ENCODE results near the gene FARSB. TPM values are rescaled to one million over a fixed set of nuclear protein-coding genes. Genes with fewer than 3 reads are reported as not detected.

FARSB gene
- total RNA-seq, 6 experiments from 2014 or later: 6.2 to 14.2 (median 9.0) TPM

DNA sequence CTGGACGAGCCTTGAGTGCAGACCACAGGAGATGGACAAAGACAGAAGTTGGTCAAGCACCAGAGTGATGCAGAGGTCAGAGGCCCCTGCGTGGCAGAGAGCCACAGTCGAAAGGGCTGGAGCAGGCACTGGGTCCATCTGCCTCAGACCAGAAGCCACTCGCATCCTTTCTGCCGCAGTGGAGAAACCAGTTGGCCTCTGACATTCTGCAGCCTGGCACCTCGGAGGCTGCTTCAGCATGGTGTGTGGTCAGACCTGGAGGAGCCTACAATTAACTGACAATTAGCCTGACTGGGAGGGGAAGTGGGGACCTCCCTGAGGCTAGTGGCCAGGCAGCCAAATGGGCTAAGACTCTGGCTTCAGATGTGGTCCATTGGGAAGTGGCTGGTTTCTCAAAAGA is 120.4 kb downstream of the FARSB start:
- no peak for TF ChIP-seq POLR2A (IDR thresholded peaks at IDR 0.05)
- no peak for TF ChIP-seq CTCF (IDR thresholded peaks at IDR 0.05)
- Histone ChIP-seq H3K4me3 (no peak overlapping the region), H3K9me3 (no peaks in the 10 kb centered on the region), H3K27me3 (no peaks in the 10 kb centered on the region), H3K27ac (no peak overlapping the region), H3K36me3 (no peaks in the 10 kb centered on the region), H3K4me1 (no peaks in the 10 kb centered on the region)
- 80% methylated on average over 1 of the region's 6 CpGs for WGBS (ENCODE audit: insufficient coverage, low coverage, low lambda C conversion rate, missing lambda C conversion rate)
- intact Hi-C loops (cut with DNase I): no loop called here
- ATAC-seq (no peak), DNase-seq (no peak)

DNA sequence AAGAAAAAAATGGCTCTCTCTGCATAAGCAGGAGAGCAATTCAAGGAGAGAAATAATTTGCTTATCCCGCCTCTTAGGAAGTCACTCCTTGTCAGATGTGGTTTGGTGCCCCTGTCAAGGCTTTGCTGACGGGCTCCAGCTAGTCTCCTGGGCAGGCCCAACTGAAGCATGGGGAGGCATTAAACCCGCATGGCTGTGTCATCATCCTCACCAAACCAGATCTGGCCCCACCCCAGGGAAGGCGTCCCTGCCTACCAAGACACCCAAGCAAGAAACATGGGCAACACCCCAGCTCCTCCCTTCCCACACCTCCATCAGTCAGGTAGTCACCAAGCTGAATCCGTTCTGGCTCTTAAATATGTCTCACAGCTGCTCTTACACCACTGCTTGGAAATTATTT is 123.6 kb downstream of the FARSB start:
- ATAC-seq (no peak), DNase-seq (no peak)
- Histone ChIP-seq H3K9me3 (no peaks in the 10 kb centered on the region), H3K4me3 (no peak overlapping the region), H3K36me3 (no peaks in the 10 kb centered on the region), H3K27me3 (no peaks in the 10 kb centered on the region), H3K4me1 (no peaks in the 10 kb centered on the region), H3K27ac (no peak overlapping the region)
- TF ChIP-seq POLR2A (IDR thresholded peaks at IDR 0.05) (no peak), CTCF (IDR thresholded peaks at IDR 0.05) (no peak)
- intact Hi-C loops (cut with DNase I): no loop called here
- 76% methylated on average over 4 of the region's 5 CpGs for WGBS (ENCODE audit: insufficient coverage, low coverage, low lambda C conversion rate, missing lambda C conversion rate)

- DNase-seq (no peak), ATAC-seq (no peak)
- intact Hi-C loops (cut with DNase I): no loop called here
- no peaks in the 10 kb centered on the region for H3K27me3 ChIP-seq
- H3K27ac ChIP-seq: no peak overlapping the region
- WGBS (ENCODE audit: insufficient coverage, low coverage, low lambda C conversion rate, missing lambda C conversion rate): 62% methylated on average over 6 of the region's 7 CpGs
- no peak for TF ChIP-seq CTCF (IDR thresholded peaks at IDR 0.05)
- TF ChIP-seq POLR2A (IDR thresholded peaks at IDR 0.05): no peak
- no peak overlapping the region for H3K4me3 ChIP-seq
- H3K4me1 ChIP-seq: no peaks in the 10 kb centered on the region
- no peaks in the 10 kb centered on the region for H3K9me3 ChIP-seq
- no peaks in the 10 kb centered on the region for H3K36me3 ChIP-seq
Measured at GRCh38 chr2:222526480-222527277, 129.2 kb downstream of the FARSB start.

- TF ChIP-seq POLR2A (IDR thresholded peaks at IDR 0.05): no peak
- TF ChIP-seq CTCF (IDR thresholded peaks at IDR 0.05): no peak
- no peak for DNase-seq
- no peak overlapping the region for H3K27ac ChIP-seq
Measured at GRCh38 chr2:222525811-222526210, 130.1 kb downstream of the FARSB start.

More at GRCh38 chr2:222525811-222526210, 130.1 kb downstream of the FARSB start:
- Histone ChIP-seq H3K4me1 (no peaks in the 10 kb centered on the region), H3K27me3 (no peaks in the 10 kb centered on the region), H3K36me3 (no peaks in the 10 kb centered on the region), H3K4me3 (no peak overlapping the region), H3K9me3 (no peaks in the 10 kb centered on the region)
- no peak for ATAC-seq
- whole genome bisulfite sequencing (ENCODE audit: insufficient coverage, low coverage, low lambda C conversion rate, missing lambda C conversion rate): 61% methylated on average over 5 of the region's 5 CpGs
- intact Hi-C loops (cut with DNase I): no loop called here
